Measurements from ENCODE around the gene PDIA5. TPM values are rescaled to one million over a fixed set of nuclear protein-coding genes. Genes with fewer than 3 reads are reported as not detected.

The PDIA5 gene
- total RNA-seq: 10 to 100 TPM; 13.8 to 15.1 (median 14.2) TPM
- polyA plus RNA-seq: 10 to 100 TPM in 2 of 3 donors, 1 to 10 TPM in 1; 4.2 to 23.0 (median 10.8) TPM

DNA sequence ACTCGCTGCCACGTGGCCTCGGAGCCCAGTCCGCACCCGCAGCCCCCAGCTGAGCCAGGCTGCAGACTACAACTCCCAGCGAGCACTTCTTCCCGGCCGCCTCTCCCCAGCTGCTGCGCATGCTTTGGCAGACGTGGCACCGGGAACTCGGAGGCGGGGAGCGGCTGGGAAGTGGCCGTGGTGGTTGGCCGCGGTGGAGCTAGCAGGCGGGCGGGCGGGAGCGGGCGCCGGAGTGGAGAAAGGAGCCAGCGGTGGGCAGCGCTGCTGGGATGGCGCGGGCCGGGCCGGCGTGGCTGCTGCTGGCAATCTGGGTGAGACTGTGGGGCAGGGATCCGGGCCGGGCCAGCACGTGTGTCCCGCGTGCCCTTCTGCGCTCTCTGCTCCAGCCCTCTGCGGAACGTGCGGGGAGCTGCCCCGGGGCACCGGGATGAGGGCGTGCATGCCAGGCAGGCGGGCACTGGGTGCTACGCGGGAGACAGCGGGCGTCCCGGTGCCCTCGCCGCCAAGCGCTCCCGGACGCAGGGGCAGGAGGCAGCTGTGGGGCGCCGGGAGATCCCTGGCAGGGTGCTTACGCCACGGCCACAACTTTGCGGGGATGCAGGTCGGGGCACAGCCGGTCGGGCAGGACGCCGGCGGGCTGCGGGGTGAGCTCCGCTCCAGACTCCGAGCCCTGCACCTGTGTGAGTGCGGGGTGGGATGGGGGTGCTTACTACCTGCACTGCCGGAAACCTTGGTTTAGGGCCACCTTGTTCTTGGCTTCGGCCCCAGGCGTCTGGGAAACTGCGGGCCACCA lies at the start of gene PDIA5:
Gene PDIA5, plus strand, starts transcription at position 130 of the 793 bp plus-strand sequence. Its CDS starts 140 bp downstream, at position 270.
- 0 to 1% methylated on average over 72 of the region's 72 CpGs for WGBS, 2 donors
- peak; percentile 95 for DNase-seq
- peak within 1 kb of the TSS; percentile 73 to 88 (median 82) for H3K27ac ChIP-seq
- no peaks in the 10 kb centered on the region for H3K27me3 ChIP-seq
- H3K9me3 ChIP-seq: no peaks in the 10 kb centered on the region
- intact Hi-C loops (cut with DNase I): loop anchor here (2.0 to 5.0 kb wide), 2 partner anchors 38 to 135 kb away; partner anchors contain the start of gene SEC22A
- TF ChIP-seq POLR2AphosphoS5 (IDR thresholded peaks at IDR 0.05) (peak; percentile 70 to 91 (median 84)), EP300 (IDR thresholded peaks at IDR 0.05) (no peak), POLR2A (IDR thresholded peaks at IDR 0.05) (peak; percentile 43 to 66)
- TF ChIP-seq, protein P1, sequence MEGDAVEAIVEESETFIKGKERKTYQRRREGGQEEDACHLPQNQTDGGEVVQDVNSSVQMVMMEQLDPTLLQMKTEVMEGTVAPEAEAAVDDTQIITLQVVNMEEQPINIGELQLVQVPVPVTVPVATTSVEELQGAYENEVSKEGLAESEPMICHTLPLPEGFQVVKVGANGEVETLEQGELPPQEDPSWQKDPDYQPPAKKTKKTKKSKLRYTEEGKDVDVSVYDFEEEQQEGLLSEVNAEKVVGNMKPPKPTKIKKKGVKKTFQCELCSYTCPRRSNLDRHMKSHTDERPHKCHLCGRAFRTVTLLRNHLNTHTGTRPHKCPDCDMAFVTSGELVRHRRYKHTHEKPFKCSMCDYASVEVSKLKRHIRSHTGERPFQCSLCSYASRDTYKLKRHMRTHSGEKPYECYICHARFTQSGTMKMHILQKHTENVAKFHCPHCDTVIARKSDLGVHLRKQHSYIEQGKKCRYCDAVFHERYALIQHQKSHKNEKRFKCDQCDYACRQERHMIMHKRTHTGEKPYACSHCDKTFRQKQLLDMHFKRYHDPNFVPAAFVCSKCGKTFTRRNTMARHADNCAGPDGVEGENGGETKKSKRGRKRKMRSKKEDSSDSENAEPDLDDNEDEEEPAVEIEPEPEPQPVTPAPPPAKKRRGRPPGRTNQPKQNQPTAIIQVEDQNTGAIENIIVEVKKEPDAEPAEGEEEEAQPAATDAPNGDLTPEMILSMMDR (IDR thresholded peaks at IDR 0.05): no peak
- no peaks in the 10 kb centered on the region for H3K36me3 ChIP-seq
- H3K4me3 ChIP-seq: peak within 1 kb of the TSS; percentile 66 to 91 (median 86)
- H3K4me1 ChIP-seq: peaks cover 0 to 47% (median 33%) of the 10 kb centered on the region in 4 donors

DNA sequence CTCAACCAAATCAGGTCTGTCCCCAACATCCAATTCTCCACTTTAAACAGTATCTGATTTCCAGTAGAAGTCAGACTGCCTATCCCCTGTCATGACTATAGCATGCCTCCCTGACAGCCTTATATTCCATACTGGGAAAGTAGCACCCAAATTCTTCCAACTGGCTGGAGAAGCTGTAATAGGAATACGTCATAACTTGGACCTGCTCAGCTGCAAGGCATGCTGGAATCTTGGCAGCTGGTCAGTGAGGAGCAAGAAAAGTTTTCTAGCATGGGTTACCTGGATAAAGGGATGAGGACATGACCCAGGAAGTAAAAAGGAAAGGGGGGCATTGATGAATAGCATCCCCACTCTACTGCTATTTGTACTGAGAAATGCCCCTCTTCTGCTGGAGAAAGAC lies 48.1 kb upstream of the PDIA5 start:
- Histone ChIP-seq H3K9me3 (no peaks in the 10 kb centered on the region), H3K36me3 (no peaks in the 10 kb centered on the region), H3K4me1 (no peaks in the 10 kb centered on the region), H3K27me3 (no peaks in the 10 kb centered on the region), H3K27ac (no peak overlapping the region), H3K4me3 (no peak overlapping the region)
- TF ChIP-seq EP300 (IDR thresholded peaks at IDR 0.05) (no peak), POLR2AphosphoS5 (IDR thresholded peaks at IDR 0.05) (no peak), POLR2A (IDR thresholded peaks at IDR 0.05) (no peak)
- TF ChIP-seq, protein P1 (IDR thresholded peaks at IDR 0.05): no peak
- no peak for DNase-seq
- intact Hi-C loops (cut with DNase I): no loop called here
- 75 to 79% methylated on average over 1 of the region's 1 CpG for WGBS, 2 donors

DNA sequence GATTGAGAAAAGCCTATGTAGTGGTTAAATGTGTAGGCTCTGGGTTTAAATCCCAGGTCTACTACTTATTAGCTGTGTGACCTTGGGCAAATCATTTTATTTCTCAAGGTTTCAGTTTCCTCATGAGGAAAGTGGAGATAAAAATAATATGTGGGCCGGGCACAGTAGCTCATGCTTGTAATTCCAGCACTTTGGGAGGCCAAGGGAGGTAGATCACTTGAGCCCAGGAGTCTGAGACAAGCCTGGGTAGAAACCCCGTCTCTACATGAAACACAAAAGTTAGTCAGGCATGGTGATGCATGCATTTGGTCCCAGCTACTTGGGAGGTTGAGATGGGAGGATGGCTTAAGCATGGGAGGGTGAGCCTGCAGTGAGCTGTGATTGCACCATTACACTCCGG lies 47.7 kb upstream of the PDIA5 start:
- 66 to 82% methylated on average over 3 of the region's 3 CpGs for WGBS, 2 donors
- intact Hi-C loops (cut with DNase I): no loop called here

DNA sequence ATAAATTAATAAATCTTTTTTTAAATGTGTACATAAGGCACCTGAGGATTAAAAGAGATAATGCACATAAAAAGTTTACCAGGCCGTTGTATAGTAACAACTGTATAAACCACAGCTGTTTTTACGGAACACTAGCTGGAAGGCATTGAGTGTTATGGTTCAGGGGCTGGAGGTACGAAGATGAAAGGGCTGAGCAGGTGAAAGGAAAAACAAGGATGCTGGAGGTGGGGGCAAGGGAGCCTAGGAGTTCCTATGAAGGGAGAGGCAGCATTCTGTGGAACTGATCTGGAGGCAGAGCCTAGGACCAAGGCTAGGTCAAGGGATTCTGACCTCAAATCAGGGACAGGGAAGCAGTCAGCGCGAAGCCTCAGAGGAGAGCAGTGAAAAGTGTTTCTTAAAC lies 47.2 kb upstream of the PDIA5 start:
- H3K27me3 ChIP-seq: no peaks in the 10 kb centered on the region
- TF ChIP-seq POLR2A (IDR thresholded peaks at IDR 0.05) (no peak), POLR2AphosphoS5 (IDR thresholded peaks at IDR 0.05) (no peak), EP300 (IDR thresholded peaks at IDR 0.05) (no peak)
- TF ChIP-seq, protein P1 (IDR thresholded peaks at IDR 0.05): no peak
- H3K36me3 ChIP-seq: no peaks in the 10 kb centered on the region
- no peaks in the 10 kb centered on the region for H3K9me3 ChIP-seq
- DNase-seq: no peak
- H3K4me3 ChIP-seq: no peak overlapping the region
- H3K27ac ChIP-seq: no peak overlapping the region
- intact Hi-C loops (cut with DNase I): no loop called here
- WGBS, 2 donors: 74 to 87% methylated on average over 5 of the region's 5 CpGs
- H3K4me1 ChIP-seq: no peaks in the 10 kb centered on the region

More for the DNA sequence above, 47.7 kb upstream of the PDIA5 start:
- Histone ChIP-seq H3K36me3 (no peaks in the 10 kb centered on the region), H3K9me3 (no peaks in the 10 kb centered on the region), H3K27ac (no peak overlapping the region), H3K27me3 (no peaks in the 10 kb centered on the region), H3K4me3 (no peak overlapping the region), H3K4me1 (no peaks in the 10 kb centered on the region)
- DNase-seq: no peak
- TF ChIP-seq EP300 (IDR thresholded peaks at IDR 0.05) (no peak), POLR2AphosphoS5 (IDR thresholded peaks at IDR 0.05) (no peak), POLR2A (IDR thresholded peaks at IDR 0.05) (no peak)
- TF ChIP-seq, protein P1 (IDR thresholded peaks at IDR 0.05): no peak

Measured in sigmoid colon (tissue), 7 donors.